ENCODE data around the gene NTMT2.
"Not testable (repeated sequence)": the region's sequence is repeated elsewhere in the genome, so short reads cannot be mapped to it uniquely, and the experiment has no call there.

The NTMT2 gene

DNA sequence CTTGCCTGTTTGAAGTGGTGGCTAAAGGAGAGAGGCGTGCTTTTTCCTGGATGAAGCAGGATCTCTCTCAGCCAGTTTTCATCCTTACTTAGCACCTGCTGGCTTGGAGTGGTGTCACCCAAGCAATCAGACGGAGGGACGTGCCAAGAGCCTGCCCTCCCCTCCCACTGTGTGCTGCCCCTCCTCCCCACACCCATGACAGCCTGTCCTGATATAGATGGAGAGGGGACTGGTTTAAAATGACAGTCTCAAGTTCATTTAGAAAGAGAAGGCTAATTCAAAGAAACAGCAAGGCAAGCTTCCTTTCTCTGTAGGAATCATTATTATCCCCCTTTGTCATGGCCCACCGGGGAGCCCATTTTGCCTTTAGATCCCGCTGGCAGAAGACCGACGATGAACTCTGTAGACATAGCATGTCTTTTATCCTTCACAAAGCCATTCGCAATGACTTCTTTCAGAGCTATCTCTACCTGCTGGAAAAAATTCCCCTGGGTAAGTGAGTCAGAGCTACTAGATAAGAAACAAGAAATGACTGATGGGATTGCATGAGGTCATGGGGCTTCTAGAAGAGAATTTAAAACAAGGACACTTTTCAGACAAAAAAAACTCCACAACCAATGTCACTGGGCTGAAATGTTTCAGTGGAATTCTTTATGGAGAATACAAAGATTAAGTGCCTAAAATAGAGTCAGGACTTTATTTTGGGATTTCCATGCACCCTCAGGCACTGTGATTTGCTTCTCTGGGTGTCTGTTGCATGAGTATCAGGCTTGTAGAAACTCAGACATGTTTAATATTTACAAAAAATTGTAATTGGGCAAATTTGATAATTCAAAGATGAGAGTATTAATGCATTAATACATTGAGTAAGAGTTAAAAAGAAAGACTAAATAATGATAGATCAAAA is at the start of gene NTMT2:
Gene NTMT2, plus strand, starts transcription at position 190 of the 907 bp plus-strand sequence. Its CDS starts 149 bp downstream, at position 339.
- peak; percentile 85 for DNase-seq

DNA sequence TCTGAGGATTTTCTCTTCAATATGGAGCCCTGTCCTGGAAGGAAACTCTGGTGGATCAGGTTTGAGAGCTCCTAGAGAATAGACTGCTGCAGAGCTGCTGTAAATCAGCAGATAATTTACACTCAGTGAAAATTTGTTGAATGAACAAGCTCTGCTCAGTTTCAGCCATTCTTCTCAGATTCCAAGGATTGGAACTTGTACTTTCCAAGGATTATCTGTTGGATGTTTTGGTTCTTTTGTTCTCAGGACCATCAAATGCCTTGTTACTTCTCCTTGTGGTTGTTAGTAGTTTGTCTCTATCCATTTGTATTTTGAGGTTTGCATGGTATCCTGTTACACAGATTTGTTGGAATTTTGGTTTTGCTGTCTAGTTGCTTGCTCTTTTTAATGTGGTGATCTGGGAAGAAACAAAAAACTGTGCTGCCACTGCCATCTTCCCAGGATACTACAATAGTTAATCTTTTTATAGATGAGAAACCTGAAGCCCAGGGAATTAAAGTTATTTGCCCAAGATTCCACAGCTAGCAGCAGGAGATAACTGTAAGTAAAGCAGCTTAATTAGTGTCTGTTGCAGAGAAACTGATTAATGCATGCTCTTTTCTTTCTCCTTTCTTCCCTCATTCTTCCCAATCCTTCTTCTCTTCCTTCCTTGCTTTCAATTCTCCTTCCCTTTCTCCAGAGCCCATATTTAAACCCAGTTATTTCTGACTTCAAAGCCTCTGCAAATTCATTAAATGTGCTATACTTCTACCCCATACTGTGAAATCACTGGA is 49.6 kb upstream of the NTMT2 start:
- DNase-seq = no peak

DNA sequence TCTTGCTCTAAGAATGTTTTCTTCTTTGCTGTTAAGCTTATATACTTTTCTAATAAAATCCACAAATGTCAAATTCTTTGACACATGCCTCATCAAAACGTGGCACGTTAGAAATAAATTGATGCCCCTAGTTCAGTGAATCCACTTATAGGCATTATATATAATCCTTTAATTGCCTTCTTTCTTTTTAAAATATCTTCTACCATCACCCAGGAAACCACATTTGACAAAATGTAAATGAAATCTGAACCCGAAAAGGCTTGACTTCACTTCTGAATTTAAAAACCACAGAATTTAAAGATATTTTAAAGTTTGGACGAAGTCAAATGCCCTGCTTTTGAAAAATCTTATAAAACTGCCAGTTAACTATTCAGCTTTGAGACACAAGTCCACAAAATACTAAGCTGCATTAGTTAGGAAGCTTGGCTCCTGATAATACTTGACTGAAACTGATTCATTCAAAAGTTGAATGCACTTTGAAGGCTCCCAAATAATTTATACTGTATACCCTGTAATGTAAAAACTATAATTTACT is 48.9 kb upstream of the NTMT2 start:
- no peak for DNase-seq

DNA sequence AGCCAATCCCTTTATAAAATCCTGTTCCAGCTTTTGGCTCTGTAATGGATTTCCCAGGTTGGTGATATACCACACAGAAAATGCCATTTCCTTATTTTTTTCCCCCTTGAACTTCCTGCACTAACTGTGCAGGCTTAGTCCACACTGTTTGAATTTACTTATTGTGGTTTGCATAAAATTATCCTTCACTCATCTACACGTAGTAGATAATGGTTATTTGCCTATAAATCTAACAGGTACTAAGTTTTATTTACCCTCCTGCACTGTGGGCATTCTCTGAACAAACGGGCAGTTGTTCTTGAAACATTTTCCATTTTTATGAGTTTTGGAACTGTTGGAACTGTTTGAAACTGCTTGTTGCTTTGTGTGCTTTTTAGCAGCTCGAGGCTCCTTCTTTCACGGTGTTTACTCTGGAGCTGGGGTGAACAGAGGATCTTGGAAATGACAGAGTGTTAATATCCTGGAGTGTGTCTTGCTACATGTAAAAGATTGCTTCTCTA is 48.3 kb upstream of the NTMT2 start:
- DNase-seq = peak; percentile 9

DNA sequence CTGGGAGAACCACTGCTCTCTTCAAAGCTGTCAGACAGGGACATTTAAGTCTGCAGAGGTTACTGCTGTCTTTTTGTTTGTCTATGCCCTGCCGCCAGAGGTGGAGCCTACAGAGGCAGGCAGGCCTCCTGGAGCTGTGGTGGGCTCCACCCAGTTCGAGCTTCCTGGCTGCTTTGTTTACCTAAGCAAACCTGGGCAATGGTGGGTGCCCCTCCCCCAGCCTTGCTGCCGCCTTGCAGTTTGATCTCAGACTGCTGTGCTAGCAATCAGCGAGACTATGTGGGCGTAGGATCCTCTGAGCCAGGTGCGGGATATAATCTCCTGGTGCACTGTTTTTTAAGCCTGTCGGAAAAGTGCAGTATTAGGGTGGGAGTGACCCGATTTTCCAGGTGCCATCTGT is 32.6 kb upstream of the NTMT2 start:
- not testable (repeated sequence) for DNase-seq

DNA sequence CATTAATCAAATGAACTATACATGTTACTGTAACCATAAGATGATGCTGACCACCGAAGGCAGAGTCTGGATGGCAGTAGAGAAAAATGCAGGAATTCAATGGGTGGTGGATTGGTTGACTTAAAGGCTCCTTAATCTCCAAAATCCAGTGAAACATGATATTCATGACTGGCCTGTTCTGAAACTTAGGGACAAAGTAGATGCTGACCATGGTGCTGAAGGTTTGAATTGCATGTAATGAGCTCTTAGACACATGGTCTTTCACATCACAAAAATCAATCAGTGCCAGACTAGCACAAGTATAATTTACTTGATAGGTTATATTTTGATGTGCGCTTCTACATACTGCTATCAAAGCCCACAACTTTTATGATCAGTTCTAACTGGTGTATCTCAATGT is 30.9 kb upstream of the NTMT2 start:
- no peak for DNase-seq

DNA sequence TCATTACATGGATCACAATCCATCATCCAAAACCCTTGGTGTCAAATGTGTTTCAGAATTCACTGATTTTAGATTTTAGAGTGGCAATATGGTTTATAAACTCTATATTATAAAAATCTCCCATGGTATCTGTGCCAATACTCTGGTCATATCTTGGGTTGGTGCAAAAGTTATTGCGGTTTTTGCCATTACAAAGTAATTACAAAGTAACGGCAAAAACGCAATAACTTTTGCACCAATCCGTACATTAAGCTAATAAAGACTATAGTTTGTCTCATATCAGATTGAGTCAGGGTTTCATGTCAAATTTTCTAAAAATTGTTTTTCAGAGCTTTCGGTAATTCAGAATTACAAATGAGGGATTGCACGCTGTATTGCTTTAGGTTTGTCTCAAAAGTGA is 23.4 kb upstream of the NTMT2 start:
- no peak for DNase-seq

DNA sequence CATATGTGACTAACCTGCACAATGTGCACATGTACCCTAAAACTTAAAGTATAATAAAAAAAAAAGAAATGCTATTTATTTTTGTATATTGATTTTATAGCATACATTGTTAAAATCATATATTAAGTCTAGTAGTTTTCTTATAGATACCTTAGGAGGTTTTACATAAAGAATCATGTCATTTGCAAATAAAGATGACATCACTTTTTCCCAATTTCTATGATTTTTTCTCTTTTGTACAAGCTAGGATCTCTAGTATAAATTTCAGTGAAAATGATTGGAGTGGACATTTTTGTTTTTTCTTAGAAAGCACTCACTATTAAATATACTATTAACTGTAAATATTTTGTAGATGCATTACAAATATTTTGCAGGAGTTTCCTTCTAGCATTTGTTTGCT is 20.5 kb upstream of the NTMT2 start:
- DNase-seq = no peak

DNA sequence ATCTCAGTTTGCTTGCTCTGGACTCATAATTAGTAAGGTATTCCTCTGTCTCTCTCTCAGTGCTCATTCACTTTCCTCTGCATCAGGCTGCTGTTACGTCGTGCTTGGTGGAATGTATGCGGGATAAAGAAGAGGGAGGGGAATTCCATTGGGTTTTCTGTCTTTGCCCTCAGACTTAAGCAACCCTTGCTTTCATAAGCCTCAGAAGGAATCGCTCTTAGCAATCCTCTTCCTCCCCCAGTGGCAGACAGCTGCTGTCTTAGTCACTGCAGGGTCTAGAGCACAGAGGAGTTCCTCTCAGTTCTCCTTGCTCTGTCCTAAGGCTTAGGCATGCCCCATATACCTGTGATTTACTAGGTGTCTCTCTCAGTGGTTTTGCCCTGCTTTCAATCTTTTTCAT is 19.1 kb upstream of the NTMT2 start:
- no peak for DNase-seq

DNA sequence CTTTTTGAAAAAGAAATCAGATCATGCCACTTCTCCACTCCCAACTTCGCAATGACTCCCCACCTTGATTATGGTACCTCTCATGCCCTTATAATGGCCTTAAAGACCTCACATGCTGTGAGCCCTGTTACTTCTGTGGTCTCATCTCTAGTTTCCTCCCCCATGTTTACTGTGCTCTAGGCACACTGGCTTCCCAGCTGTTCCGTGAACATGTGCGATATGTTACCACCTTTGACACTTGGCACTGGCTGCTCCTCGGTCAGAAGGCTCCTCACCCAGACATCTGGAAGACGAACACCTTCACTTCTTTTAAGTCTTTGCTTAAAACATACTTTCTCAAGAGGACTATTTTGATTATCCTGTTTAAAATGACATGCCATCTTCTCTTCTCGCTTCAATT is 14.3 kb upstream of the NTMT2 start:
- DNase-seq = no peak

DNA sequence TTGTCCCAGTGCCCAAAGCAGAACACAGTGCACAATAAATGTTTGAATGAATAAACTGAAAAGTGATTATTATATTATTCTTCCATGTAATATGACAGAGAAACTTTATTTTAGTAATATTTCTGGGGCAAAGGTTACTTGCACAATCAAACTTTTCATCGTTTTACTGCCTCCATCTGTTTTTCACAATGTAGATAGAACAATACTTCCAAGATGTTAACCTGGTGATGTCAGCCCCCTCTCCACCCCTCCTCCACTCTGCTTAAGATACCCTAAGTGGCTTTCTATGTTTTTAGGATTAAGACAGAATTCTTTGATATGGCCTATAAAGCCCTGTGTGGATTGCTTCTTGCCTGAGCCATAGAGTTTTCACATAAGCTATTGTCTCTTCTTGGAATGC is 13.8 kb upstream of the NTMT2 start:
- DNase-seq = no peak

DNA sequence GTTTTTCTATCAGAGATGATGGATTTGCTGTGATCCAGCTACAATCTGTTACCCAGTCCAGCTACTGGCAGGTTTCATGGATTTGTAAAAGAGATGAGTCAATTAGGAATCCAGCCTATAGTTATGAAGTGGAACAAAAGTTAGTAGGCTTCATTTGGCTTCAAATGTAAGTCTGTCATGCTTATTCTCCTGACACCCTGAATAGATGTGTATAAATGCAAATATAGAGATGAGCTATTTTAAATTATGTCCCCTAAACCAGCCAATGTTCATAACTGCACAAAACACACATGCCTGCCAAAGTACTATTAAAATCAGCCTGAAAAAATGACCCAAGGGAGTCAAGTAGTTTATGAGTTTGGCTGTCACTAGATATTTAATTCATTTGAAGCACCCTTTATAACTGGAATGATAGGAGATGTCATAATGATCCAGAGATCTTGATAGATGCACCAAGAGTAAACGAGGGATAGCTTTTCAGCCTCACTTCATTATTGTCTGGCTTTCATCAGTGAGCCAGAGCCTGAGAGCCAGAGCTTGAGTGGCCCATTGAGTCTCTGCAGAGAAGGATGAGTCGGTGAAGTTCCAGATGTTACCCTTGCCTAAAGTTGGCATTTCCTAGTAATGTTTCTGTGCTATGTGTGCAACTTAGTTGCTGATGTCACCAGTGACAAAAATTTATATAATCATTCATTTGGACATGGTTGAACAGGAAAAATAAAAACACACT is 11.8 kb upstream of the NTMT2 start:
- DNase-seq = no peak

DNA sequence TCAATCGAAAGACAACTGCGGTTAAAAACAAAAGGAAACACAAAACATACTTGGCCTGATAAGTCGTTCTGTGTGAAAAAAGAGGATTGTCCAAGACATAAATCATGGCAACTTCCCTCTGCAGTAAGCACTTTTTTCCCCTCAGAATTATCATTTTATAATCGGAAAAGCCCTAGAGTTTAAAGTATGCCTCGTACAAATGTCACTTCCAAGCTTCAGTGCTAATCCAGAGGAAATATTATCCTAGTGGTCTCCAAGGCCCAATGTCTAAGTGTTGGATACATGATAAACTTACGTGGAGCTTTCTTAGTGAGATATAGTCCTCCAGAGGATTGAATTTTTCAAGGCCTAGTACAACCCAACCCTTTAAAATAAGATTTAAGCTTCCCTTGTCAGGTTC is 11.2 kb upstream of the NTMT2 start:
- DNase-seq = no peak

DNA sequence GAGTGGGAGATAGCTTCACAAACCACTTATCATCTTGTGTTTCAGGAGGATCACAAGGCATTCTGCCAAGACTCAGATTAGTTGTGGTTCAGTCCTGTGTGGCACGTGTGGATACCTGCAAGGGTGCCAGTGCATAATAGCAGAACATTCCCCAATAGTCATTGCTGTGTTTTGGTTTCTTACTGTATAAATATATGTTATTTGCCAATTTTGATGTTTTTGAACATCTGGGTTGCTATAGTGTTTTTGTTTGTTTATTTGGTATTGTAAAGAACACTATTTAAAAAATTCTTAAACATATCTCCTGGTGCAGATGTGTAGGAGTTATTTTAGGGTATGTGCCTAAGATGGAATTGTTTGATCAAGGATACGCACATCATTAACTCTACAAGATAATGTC is 5.4 kb upstream of the NTMT2 start:
- DNase-seq = no peak

DNA sequence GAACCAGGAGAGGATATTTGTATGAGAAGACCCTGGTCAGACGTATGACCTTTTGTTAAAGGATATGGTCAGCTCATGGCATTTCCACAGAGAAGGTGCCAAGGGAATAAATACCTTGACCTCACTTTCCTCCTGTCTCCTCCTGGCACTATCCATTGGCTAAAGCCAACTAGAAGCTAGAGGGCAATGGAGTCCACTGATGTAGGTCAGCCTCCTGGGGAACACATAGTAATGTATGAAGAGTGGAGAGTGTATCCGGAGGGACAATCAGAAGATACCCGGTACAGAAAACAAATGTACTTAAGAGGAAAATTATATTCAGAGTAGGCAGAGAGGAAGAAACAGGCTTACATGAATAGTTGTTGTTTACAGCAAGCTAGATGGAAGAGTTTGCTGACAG is 698 bp upstream of the NTMT2 start:
- peak; percentile 52 for DNase-seq

DNA sequence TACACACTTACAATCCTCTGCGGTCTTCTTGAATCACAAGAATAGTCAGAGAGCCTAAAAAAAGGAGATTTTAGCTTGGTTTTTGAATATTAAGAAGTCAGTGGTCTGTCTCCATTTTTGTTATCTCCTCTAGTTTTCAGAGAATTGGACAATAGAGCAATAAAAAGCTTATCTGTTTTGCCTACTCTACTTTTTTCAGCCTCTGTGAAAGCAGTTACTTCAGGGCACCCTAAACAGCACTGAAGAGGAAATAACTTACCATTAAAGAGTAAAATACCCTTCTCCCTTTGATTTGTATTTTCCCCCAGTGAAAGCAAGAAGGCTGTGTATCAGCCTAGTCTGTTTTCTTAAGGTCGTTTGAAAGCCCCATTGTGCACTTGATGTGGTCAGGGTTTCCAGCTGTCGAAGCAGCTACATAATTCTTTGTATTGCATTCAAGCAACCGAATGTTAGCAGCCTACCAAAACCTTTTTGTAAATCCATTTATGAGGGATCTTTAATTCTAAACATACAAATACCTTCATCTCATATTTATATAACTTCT is 1.0 kb downstream of the NTMT2 start:
- DNase-seq = no peak

DNA sequence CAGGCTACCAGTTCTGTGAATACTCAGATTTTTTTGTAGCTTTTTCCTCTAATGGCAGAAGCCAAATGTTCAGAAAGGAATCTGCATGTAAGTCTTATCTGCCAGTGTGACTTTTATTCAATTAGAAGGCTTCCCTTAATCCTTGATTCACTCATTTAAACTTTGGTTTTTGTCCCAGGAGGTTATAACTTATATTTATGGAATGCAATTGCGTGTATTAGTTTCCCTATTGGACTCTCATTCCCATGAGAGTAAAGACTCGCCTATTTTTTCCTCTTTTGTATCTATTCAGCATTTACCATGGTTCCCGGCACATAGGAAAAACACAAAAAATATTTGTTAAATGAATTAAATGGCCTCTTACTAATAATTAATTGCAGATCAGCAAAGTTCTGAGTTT is 3.5 kb downstream of the NTMT2 start:
- no peak for DNase-seq

DNA sequence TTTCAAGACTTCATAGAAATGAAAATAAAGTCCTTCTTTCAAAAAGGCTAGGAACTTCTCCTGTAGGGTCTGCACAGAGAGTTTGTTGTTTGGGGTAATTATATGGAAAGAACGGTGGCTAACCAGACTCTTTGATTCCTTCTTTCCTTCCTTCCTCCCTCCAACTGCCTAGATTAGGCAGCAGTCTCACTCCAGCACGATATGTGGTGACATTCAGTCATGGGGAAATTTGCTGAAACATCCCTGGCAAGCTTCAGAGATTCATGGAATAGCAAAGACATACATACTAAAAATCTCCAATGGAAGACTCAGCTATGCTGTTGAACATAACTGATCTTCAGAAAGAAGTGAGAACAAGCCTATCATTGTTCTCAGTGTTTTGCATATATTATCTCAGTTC is 4.3 kb downstream of the NTMT2 start:
- DNase-seq = no peak

DNA sequence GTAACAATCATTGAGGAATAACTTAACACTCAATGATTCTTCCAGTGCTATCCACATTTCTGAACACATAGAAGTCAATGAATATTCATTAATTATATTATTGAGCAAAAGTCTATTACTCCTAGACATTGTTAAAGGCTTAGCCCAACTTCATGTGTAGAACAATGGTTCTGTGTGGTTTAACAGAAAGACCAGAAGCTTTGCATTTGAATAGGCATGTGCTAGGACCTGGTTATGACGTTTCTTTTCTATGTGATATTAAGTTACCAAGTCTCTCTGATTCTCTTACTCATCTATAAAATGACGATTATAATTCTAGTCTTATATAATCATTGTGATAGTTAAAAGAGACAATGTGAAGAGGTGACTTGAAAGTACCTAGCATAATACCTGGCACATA is 5.2 kb downstream of the NTMT2 start:
- DNase-seq = no peak

DNA sequence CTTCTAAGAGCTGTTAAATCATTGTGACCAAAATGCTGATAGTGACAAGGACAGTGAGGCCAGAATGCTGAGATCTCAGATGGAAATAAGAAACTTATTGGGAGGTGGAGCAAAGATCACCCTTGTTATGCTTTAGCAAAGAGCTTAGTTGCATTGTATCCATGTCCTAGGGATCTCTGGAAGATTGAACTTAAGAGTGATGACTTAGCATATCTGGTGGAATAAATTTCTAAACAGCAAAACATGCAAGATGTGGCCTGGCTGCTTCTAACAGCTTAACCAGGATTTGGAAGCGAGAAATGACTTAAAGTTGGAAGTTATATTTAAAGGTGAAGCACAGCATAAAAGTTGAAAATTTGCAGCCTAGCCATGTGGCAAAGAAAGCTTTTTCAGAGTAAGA is 7.7 kb downstream of the NTMT2 start:
- no peak for DNase-seq

DNA sequence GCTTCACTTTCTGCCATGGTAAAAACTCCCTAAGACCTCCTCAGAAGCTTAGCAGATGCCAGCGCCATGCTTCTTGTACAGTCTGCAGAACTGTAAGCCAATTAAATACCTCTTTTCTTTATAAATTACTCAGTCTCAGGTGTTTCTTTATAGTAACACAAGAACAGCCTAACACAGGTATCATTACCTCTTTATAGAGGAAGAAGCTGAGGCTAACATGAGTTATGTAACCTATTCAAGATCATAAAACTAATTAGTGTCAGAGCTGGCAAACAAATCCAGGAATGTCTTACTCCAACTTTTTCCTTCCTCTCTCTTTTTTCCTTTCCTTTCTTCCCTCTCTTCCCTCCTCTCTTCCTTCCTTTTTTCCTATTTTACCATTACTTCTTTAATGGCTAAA is 9.3 kb downstream of the NTMT2 start:
- no peak for DNase-seq

DNA sequence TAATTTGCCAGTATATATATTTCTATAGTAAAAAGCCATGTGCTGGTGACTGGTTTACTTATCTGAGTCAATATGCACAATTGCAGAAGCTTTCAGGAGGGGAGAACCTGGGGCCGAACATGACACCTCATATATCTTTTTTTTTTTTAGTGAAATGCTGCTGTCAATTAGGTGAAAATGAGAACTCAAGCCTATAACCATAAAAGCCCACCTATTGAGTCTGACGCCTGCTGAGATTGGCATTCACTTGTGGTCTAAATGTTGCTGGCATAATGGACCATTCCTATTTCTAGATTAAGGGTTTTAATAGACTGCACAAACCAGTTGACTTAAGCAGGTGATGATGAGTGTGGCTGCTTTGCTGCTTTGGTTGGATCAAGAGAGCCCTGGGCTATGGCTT is 10.8 kb downstream of the NTMT2 start:
- no peak for DNase-seq

DNA sequence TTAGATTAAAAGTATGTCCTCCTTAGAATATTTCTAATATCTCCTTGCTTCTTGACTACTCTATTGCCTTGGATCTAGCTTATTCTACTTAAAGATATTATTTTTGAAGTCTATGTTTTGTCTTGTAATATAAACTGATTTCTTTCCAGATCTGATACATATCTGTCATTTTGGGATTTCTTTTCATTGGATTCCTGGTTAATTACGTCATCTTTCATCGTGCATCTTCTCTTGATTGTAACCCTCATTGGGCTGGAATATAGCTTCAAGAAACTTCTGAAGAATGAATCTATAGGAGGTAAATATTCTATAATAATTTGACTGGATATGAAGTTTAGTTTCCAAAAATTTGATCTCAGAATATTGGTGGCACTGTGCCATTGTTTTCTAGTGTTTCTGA is 12.1 kb downstream of the NTMT2 start:
- DNase-seq = no peak
